Activated CD4-positive, alpha-beta T cell treated with anti-CD3 and anti-CD28 coated beads, Interleukin-2, amount 50 U/mL, for 16 hours (primary cell): ENCODE results near the gene IL10.

Experiments used
- DNase-seq: peaks from one replicate; pipeline ENCODE4 v3.0.0-alpha.2; 2020

IL10 gene

DNA sequence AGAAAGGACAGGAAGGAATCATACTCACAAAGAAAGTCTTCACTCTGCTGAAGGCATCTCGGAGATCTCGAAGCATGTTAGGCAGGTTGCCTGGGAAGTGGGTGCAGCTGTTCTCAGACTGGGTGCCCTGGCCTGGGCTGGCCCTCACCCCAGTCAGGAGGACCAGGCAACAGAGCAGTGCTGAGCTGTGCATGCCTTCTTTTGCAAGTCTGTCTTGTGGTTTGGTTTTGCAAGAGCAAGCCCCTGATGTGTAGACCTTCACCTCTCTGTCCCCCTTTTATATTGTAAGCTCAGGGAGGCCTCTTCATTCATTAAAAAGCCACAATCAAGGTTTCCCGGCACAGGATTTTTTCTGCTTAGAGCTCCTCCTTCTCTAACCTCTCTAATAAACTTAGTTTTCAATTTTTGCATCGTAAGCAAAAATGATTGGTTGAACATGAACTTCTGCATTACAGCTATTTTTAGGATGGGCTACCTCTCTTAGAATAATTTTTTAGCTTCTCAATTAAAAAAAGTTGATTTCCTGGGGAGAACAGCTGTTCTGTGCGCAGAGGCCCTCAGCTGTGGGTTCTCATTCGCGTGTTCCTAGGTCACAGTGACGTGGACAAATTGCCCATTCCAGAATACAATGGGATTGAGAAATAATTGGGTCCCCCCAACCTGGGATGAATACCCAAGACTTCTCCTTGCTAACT, at the start of gene IL10:
TSS of gene IL10 (minus strand) at position 252 of the 695 bp plus-strand sequence. CDS start at position 193, 59 bp downstream.
- DNase-seq: no peak

DNA sequence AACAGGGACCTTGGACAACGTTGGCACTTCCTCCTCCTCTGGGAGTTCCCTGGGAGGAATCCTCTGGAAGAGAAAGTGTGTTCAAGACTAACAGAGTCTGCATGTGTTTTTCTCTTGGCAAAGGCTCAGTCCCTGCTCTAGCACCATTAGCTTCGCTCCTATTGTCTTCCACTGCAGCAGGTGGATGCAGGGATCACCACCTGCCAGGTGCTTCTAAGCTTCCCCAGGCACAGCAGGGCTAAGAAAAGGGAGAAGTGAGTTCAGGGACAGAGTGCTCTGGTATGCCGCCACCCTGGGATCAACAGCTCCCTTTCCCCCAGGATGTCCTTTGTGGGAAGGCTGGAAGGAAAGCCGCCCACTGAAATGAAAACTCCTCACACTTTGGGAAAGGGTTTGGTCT, 49.2 kb upstream of the IL10 start:
- DNase-seq: no peak

DNA sequence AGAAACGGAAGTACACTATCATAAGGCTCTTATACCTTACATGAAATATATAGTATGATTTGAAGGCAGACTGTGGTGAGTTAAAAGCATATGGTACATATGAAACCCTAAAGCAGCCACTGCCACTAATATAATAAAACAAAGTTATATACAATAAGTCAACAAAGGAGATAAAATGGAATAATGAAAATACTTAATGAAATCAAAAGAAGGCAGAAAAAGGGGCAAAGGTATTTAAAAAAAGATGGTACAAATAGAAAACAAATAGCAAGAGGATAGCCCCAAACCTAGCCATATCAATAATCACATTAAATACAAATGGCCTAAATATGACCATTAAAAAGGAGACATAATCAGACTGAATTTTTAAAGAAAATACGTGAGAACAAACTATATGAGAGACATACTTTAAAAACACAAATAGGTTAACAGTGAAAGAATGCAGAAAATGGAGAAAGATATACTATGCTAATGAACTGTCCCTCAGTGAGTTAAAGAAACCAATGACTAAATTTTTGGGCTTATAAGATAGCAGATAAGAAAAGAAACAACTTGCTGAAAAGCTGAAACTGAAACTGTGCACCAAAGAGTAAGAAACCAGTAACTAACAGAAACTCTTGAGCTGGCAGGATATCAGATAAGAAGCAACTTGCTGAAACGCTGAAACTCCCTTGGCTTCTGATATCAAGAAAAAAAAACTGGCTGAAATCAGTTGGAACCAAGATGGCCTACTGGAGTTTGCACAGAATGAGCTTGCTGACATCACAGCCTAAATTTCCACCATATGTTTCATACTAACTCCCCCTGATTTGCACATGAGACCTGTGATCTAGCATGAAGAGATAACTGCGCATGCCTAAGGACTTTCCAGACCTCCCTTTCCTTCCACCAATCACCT, 44.3 kb upstream of the IL10 start:
- peak; percentile 83 for DNase-seq

DNA sequence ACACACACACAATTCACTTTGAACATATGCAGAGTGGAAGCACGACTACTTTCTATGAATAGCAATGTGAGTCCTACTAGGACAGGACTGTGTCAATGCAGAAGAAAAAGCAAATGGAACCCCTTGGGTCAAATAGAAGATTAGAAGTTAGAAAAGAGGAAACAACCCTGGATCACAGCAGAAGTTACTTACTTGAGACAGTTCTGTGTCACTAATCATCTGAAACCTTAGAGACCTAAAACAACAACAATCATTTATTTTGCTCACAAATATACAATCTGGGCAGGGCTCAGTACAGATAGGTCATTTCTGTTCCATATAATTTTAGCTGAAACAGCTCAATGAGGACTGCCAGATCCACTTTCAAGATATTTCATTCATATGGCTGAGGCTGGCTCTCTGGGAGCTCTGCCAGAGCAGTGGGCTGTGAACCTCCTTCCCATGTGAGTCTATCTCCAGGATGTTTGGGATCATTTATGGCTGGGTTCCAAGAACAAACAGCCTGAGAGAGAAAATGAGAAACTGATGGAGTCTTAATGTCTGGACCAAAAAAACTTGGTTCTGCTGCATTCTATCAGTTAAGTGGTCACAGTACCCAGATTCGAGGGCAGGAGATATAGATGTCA, 42.5 kb upstream of the IL10 start:
- DNase-seq: no peak

DNA sequence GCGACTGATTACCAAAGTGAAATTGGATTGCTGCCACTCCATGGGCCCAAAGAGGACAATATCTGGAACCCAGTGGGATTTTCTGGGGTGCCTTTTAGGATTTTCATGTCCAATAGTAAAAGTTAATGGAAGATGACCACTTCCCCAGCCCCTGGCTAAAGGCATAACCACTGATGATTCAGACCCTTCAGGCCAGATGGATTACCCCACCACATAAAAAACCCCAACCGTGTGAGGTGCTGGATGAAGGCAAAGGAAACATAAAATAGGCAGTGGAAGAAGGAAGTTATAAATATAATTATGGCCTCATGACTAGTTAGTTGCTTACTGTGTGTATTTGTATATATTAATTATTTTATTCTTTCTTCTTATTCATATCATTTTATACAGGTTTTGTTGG, 40.2 kb upstream of the IL10 start:
- no peak for DNase-seq

DNA sequence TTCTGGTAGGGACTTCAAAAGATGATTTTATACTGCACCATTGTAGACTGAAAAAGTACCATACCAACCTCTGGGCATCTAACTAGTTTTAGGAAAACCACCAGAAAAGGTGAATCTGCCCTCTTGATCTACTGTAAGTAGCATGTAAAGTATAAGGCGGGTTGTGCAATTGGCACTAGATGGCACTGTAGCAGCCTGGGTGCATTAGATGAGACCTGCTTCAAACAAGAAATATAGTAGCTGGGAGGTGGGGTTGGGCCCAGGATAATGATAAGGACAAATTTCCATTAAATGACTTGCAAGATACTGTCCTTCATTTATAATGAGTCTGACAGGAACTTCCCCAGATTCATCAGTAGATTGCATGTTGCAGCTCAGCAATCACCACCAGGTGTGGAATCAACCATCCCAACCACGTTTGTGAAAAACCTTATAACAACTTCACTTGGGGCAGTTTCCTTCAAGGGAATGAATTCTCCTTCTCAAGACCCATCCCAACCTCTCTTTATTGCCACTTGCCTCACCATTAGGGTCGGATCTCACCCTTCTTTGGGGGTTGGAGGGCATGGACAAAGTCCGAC, 37.3 kb upstream of the IL10 start:
- DNase-seq: no peak

DNA sequence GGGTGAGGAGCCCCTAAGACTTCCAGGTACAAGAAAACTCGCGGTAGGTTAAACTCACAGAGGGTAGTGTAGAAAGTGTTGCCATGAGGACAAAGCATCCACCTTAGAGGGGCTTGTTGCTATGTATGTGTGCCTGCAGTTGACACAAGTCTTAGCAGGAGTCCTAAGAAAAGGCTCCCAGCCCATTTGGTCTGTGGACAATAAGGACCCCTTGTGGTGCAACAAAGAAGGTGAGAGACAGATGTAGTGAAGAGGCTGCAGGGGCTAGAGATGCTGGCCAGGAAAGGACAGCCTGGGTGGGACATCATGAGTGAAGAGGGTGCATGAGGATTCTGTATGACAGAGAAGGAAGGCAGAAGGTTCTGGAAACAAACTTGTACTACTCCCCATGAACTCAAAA, 36.3 kb upstream of the IL10 start:
- DNase-seq: peak; percentile 61

DNA sequence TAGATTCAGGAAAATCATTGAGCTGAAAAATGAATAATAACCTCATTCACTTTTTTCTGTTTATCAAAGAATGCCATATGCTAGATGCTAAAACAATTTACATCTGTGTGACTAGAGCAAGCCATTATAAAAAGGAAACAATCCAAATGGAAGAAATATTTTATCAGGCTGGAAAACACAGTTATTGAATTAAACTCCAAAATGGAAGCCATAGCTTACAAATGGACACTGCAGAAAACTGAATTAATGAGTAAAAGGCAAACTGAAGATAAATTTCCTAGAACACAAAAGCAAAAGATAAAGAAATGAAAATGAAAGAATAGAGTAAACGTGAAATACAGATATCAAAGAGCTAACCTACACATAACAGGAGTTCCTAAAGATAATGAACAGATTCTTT, 33.1 kb upstream of the IL10 start:
- no peak for DNase-seq

DNA sequence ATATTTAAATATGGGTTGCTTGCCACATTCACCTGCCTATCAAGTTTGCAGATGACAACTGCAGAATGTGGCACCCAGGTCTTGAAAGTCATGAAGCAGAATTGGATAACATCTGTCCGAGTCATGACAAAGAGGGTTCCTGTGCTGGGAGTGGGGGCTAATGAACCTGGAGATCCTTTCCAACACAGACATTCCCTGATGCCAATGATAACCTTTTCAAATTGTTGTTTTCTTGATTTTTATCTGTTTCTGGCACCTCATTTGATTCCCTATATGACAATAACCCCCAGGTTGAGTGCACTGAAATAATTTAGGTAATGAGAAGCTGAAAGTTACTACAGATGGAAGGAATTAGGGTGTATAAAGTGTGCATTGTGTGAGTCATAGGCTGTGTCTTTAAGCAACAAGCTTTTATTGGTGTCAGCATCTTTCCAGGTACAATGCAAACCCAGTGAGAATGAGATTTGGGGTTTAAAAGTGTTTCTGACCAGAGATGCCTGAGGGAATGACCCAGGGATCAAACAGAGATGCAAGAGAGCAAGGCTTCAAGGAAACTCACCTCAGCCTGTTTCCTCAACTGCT, 32.0 kb upstream of the IL10 start:
- DNase-seq: no peak

DNA sequence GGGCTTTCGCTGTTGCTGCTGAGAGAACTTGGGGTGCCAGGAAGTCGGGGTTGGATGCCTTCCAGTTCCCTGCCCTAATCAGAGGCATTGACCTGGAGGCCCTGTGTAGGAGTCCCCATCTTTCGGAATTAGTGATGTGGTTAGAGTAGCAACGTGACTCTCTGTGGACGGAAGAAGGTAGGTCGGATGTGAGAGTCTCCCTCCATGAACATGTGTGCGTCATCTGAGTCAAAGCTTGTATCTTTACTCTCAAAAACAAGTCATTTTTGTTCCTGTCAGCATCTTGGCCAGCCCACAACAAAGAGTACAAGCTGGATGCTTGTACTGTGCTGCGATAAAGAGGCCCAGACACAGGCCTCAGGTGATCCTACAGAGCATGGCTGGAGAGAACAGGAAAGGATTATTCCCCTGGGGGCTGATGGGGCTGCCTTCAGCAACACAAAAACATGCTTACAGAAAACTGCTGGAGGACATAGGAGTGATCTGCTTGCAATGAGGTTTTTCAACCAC, 31.0 kb upstream of the IL10 start:
- DNase-seq: peak; percentile 95

DNA sequence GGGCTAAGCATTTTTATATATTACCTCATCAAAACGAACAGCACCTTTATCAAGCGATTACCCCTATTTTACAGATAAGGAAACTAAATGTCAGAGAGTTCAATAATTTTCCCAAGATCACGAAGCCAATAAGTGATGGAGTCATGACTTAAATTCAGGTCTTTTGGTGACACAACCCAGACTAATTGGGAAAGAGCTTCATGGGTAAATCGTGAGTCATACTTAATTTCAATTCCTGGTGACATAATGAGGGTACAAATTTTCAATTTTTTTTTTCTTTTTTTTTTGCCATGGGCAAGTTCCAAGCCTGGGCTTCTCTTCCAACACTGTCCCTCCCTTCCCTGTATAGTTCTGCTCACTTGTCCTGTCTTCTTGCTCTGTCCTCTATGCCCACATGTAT, 30.1 kb upstream of the IL10 start:
- no peak for DNase-seq

DNA sequence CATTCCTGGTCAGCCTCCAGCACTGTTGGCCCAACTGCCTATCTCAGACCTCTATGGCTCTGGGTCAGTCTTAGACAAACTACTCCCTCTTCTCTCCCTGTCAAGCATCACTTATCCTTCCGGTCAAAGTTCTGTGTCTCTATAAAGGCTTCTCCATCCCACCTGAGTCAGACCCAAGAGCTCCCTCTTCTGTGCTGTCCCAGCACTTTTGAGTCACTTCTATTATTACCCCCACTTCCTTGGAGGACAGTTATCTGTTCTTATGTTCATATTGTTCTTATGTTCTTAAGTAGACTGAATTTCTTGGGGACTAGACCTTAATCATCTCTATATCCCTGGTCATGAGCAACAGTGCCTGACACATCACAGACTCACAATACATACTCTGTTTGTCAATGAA, 29.2 kb upstream of the IL10 start:
- DNase-seq: no peak

DNA sequence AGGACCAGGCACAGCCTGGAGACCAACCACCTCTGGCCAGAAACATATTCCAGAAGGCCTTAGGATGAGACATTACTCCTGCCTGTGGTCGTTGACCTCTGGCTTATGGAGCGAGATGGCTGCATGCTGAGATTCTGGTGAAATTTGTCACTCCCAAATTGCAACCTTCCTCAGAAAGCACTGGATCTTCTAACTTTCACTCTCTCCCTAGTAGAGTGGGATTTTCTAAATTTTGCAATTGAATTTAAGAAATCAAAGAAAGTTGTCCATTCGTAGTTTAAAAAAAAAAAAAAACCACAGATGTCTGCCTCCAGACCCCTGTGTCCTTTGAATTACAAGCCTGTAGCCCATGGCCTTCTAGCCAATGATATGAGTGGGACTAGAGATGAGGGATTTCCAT, 28.6 kb upstream of the IL10 start:
- DNase-seq: no peak

DNA sequence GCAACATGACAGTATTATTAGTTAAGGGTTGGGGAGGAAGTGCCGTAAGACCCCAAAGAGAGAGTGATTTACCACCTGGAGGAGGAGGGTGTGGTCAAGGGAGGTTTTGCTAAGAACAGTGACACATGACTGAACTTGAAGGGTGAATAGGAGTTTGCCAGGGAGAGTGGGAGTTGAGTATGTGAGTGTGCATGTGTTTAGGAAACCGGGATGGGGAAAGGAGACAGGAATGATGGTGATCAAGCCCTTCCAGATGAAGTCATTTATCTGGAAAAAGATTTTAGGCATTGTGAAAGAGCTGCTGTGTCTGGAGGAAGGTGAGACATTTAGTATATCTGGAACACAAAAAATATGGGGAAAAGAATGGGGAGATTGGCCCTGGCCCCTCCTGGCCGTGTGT, 28.1 kb upstream of the IL10 start:
- DNase-seq: no peak

DNA sequence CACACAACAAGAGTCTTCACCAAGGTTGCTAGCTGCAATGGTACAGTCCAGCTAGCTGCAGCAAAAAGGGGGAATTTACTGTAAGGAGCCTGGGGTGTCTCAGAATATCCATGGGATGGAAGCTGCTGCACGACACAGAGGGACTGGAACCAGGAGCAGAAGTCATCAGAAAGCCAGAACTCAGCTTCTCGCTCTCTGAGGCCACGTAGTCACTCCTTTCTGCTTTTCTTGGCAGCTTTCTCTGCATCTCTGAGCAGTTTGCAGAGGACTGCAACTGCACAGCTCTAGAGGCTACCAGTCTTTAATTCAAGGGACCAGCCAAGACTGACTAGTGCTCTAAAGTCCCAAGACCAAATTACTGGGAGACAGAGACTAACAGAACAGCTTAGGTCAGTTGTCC, 27.0 kb upstream of the IL10 start:
- no peak for DNase-seq

DNA sequence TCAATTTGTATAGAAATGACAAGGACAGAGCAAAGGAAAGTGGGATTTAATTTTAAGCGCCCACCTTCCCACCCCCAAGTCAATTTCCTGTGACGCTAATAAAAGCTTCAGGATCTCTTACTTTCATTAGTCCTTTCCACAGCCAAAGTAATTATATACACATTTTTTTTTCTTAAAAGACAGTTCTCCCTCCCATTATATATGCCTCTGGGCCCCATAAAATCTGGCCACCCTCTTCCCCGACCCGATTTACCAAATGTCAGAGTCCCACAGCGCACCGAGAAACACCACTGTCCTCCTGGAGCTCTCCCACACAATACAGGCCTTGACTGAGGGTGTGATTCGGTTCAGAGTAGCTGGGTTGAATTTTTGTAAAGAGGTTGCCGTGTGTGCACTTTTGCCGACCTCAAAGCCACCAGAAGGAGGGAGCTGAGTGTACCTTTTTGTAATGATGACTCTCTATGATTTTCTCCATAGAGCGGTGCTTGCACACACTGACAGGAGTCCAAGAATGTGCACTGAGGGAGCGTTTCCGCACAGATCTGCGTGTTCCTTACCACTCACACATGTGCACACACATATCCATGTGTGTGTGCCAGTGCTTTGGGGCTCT, 26.2 kb upstream of the IL10 start:
- peak; percentile 52 for DNase-seq

DNA sequence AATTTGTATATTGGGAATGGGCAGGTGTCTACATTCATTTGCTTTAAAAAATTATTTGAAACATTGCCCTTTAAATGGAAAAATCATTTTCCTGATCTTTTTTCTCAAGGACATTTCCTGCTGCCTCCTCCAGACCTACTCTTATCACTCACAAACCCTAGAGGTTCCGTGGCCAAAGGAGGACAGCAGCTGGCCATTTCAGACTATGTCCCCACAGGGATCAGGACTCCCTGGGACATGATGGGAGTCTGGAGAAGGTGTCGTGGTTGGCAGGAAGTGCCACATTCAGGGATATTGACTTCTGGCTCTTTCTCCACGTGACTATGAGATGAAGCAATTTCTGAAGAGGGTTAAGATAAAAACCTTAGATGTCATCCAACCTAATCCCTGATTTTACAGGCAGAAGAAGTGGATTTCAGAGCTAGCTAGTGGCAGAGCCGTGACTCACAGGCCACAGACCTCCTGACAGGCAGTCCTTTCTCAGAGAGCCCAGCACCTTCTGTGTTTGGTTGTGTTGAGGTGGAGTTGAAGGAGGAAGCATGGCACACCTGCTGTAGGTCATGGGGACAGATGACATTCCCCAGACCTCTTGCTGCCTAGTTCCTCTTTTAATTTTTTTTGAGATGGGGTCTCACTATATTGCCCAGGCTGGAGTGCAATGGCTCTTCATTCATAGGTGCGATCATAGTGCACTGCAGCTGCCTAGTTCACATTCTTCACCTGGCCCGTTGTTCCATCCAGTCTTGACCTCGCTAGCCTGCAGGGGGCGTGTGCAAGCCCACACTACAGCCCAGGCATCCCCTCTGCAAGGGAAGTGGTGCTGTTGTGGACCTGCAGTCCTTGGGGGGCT, 25.5 kb upstream of the IL10 start:
- no peak for DNase-seq

DNA sequence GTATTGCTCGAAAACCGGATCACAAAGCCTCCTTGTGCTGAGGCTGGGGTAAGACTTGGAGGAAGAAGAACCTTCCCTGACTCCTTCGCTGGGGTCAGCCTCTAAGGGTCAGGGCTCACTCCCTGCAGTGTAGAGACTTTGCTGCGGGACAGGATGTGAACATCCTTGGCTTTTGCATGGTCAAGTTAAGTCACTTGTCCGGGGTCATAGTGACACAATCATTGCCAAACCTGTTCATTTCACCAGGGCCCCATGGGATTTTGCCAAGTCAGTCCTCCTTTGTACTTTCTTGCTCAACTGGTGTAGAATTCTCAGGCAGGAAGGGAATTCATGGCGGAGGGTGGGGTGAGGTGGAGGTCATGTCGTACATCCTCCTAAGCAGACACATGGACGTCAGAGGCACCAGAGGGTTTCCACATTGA, 24.7 kb upstream of the IL10 start:
- DNase-seq: no peak

DNA sequence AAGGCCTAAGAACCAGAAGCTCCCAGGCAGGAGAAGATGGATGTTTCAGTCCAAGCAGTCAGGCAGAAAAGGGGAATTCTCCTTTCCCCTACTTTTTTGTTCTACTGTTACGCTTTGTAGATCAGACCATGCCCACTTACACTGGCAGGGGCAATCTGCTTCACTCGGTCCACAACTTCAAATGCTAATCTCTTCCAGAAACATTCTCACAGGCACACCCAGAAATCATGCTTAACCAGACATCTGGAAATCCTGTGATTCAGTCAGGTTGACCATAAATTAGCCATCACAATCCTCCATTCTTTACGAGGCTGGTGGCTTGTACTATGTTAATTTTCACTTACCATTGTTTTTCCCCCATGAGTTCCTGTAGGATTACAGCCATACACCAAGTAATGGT, 23.8 kb upstream of the IL10 start:
- no peak for DNase-seq

DNA sequence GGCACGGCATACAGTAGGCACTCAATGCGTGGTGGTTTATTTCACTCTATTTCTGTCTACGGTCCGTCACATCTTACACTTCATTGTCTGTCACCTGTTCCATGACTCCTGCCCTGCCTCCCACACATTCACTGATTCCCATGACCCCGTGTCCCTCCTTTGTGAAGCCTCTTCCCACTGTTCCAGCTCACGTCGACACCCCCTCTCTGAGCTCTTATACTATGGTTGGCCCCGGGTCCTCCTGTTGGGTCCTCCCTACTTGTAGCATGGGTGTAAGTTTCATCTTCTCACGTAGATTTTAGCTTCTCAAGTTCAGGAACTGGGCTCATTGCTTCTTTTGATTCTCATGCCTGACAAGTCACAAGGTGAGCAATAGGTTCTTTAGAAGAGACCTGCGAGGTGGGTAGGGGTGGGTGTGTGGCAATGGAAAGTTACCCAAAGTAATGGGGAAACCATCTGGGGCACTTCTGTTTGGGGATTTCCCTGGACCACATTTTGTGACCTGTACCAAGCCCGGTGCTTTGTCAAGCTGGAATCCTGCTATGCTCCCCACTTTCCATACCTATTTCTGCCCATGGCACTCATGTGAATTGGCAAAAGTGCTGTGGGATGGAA, 22.1 kb upstream of the IL10 start:
- no peak for DNase-seq

DNA sequence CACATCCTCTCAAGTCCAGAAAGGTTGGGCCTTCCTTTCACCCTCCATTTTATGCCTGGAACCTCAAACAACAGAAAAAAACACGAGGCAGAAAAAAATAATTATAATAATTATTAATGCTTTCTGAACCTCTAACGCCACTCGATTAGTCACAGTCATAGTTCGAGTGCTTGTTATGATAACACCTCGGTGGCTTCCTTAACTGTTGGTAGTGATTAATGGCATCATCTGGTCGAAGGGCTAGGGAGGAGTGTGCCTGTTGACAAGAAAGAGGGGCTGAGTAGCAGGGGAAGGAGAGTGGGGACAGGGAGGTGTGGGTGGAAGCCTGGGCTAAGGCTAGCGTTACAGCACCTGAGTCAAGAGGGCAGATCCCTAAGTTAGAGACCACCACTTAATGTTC, 21.3 kb upstream of the IL10 start:
- DNase-seq: no peak
